Cardiac fibroblast (primary cell): ENCODE data around the gene NDUFS6.
A peak's percentile ranks its signal among the peaks of the same experiment; 100 is the strongest.

Experiments used
- DNase-seq, 2 donors: peaks; one replicate each; pipeline versions ENCODE4 v3.0.0 to v3.0.0-alpha.2; 2010; ENCODE audit warnings: low read depth in 2 of 2
- H3K4me3 ChIP-seq, 2 donors: replicated peaks in 1 of 2; 1 replicate in 1 of 2; 2 replicates in 1 of 2; pipeline ENCODE4 v1.5.1; 2011; ENCODE audit warnings: low read depth in 2 of 2, low read length in 2 of 2, mild to moderate bottlenecking in 2 of 2, moderate library complexity in 1 of 2
- CTCF ChIP-seq: IDR thresholded peaks from one replicate; pipeline ENCODE4 v1.5.1; 2011; ENCODE audit warnings: low read depth, mild to moderate bottlenecking, low read length, inconsistent platforms

The NDUFS6 gene

GRCh38 chr5:1770443-1770802 is 30.8 kb upstream of the NDUFS6 start:
- H3K4me3 ChIP-seq = no peak overlapping the region
- no peak for DNase-seq
- no peak for TF ChIP-seq CTCF

- DNase-seq = no peak
- H3K4me3 ChIP-seq = no peak overlapping the region
- no peak for TF ChIP-seq CTCF
Measured at GRCh38 chr5:1771149-1772065, 29.8 kb upstream of the NDUFS6 start.

GRCh38 chr5:1772634-1773033 is 28.6 kb upstream of the NDUFS6 start:
- peak; percentile 66 for TF ChIP-seq CTCF
- no peak overlapping the region for H3K4me3 ChIP-seq
- peak; percentile 68 to 72 for DNase-seq

- no peak for DNase-seq
- TF ChIP-seq CTCF = no peak
- no peak overlapping the region for H3K4me3 ChIP-seq
Measured at GRCh38 chr5:1776831-1777230, 24.4 kb upstream of the NDUFS6 start.

DNA sequence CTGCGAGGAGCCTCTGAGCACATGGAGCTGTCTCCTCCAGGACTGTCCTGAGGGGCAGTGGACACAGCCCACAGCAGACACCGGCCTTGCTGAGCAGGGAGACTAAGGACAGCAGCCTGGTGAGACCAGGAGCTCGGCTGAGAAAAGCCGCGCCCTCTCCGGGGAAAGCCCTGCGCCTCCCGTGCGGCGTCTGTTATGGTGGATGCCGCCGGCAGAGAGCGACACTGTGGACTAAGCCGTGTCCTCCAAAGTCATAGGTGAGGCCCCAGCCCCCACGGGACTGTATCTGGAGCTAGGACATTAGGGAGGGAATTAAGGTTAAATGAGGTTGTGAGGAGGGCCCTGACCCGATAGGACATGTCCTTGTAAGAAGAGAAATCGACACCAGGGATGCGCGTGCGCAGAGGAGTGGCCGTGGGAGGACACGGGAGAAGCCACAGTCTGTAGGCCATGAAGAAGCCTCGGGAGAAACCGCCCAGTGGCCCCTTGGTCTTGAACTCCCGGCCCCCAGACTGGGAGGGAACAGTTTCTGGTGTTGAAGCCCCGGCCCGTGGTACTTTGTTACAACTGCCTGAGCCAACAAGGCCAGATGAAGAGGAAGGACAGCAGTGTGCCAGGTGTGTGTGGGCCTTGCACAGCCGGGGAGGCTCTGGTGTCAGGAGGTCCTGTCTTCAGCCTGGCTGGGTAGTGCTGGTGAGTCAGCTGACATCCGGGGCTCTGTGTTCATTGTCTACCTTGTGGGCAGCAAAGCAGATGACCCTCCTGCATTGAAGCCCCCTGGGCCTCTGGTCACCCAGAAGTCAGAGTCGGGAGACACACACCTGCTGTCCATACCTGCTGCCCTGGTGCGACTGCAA is 23.7 kb upstream of the NDUFS6 start:
- DNase-seq = no peak
- no peak for TF ChIP-seq CTCF
- H3K4me3 ChIP-seq = no peak overlapping the region

DNA sequence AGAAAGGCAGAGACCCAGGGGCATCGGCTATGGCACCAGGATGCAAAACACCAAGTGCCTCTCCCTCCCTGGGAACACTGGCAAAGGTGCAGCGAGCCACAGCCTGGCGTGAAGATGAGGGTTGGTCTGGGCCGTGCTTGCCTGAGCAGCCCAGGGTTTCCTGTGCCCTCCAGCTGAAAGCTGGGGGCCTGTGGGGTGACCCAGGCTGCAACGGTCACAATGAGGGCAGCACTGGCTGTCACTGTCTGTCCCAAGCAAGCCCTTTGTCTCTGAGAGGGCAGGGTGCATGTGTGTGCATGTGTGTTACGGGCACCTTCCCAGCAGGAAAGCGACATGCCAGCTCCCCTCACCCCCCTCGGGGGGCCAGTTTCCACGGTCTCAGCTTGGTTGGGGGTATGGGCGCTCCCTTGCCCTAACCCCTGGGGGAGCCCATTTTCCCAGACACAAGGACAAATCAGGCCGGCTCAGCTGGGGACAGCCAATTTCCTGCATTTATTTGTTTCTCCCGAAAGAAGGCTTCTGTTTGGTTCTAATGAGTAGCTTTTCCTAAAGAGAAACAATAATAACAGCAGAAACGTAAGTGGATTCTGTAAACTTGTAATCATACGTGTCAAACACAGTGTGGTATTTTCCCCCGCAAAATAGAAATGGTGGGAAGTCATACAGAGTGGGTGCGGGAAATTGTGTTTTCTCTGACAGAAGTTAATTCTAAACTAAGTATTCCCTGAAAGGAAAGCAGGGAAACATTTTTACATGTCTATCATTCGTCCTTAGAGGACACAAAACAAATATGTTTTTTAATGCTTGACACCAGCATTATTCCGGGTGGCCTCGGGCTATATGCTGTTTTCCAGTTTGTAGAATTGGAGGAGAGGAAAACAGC is 22.8 kb upstream of the NDUFS6 start:
- TF ChIP-seq CTCF = no peak
- no peak overlapping the region for H3K4me3 ChIP-seq
- DNase-seq = no peak
